Measurements from ENCODE around the gene ST6GALNAC1.
"Not testable (repeated sequence)": the region's sequence is repeated elsewhere in the genome, so short reads cannot be mapped to it uniquely, and the experiment has no call there.

The ST6GALNAC1 gene

DNA sequence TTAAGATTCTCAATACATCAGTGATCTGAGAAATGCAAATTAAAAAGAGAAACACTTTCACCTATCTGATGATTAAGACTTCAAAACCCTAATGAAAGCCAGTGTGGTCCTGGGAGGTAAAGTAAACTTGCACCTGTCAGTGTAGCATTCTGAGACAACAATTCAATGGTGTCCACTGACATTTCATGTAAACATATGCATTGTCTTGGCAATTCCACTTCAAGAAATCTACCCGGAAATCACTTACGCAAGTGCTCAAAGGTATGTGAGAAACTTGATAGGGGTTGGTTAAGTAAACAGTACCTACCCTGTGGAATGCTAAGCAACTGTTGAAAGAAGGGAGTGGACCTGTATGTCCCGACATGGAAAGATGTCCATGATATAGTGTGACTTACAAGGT, 2.1 kb downstream of the ST6GALNAC1 start:
- DNase-seq (ENCODE audit: low read depth), result no peak

DNA sequence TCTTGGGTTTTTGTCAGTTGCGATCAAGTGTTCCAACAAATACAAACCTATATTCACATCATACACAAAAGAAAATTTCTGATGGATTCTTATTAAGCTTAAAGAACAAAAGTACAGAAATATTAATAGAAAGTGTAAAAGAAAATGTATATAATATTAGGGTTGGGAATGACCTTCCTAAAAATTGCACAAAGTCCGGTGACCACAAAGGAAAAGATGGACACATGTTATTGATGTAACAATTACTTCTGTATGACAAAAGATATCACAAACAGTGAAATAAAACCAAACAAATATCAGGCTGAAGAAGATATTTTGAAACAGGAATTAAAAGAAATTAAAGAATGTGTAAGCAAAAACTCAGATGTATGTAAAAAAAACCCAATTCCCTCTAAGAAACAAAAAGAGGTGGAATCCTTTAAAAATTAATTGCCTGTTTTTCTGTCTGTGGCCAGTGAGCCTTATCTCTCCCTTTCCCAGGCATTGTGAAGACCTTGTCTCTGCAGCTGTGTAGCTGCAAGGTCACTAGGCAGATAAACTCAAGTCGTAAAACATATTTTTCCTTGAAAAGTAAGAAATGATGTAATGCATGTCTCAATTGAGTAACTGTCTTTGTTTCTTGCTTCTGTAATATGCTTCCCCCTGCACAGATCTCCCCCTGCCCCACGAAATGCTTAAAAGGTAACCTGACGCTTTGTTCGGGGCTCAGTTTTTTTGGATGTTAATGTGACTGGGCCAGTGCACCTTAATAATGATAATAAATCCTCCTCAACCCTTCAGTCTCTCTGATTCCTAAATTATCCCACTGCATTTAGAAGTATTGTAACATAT, 2.8 kb downstream of the ST6GALNAC1 start:
- DNase-seq (ENCODE audit: low read depth), result no peak

DNA sequence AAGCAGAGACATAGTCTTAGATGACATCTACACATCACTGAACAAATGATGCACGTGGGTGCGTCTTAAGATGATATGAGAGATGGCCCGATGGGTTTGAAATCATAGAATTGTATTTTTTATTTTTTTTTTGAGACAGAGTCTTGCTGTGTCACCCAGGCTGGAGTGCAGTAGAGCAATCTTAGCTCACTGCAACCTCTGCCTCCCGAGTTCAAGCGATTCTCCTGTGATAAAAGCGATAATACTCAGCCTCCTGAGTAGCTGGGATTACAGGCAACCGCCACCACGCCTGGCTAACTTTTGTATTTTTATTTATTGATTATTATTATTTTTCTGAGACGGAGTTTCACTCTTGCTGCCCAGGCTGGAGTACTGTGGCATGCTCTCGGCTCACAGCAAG, 5.3 kb downstream of the ST6GALNAC1 start:
- DNase-seq (ENCODE audit: low read depth), result no peak

DNA sequence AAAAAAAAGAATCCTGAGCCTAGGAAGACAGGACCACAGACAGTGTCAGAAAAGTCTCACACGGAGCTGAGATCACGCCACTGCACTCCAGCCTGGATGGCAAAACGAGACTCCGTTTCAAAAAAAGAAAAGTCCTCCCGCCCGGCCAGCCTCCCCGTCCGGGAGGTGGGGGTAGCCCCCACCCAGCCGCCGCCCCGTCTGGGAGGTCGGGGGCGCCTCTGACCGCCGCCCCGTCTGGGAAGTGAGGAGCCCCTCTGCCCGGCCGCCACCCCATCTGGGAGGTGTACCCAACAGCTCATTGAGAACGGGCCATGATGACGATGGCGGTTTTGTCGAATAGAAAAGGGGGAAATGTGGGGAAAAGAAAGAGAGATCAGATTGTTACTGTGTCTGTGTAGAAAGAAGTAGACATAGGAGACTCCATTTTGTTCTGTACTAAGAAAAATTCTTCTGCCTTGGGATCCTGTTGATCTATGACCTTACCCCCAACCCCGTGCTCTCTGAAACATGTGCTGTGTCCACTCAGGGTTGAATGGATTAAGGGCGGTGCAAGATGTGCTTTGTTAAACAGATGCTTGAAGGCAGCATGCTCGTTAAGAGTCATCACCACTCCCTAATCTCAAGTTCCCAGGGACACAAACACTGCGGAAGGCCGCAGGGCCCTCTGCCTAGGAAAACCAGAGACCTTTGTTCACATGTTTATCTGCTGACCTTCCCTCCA, 6.9 kb downstream of the ST6GALNAC1 start:
- not testable (repeated sequence) for DNase-seq (ENCODE audit: low read depth)

DNA sequence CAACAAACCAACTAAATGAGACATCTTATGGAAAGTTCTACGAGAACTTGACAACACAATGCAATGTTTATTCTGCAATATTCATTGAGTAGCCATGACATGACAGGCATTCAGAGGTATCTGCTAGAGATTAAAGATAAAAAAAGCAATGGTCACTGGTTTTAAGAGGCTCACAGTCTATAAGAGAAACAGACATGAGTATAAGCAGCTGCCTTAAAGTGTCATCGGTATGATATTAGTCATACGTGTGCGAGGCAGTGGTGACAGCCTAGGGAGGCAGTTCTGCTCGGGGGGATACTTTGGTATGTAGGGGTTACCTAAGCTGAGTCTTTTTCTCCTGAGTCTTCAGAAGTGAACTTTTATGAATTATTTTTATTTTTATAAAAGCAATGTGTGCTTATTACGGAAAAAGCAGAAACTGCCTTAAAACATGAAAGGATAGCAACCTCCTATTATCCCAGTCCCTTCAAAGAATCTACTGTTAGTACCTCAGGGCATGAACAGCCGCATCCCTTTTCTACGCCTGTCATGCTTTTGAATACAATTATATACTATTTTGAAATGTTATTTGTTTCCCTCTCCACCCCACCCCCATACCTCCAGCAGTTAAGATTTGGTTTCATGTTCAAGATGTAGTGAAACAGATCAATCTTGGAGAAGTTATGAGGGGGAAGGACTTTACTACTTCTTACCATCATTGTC, 7.7 kb downstream of the ST6GALNAC1 start:
- no peak for DNase-seq (ENCODE audit: low read depth)

DNA sequence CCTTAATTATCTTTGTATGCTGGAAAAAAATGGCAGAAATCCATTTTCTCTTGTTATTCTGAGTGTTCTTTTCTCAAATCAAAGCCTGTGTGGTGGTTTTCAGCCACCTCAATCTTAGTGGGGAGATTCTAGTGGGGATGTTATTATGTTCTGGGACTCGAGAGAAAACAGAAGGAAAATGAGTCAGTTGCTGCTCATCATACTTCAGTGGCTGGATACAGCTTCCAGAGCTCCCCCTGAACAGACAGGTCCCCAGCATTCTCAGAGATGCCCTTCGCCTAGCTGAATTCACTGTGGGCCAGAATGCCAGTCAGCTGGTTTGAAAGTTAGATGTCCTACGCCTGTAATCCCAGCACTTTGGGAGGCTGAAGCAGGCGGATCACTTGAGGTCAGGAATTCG, 8.5 kb downstream of the ST6GALNAC1 start:
- DNase-seq (ENCODE audit: low read depth), result no peak

DNA sequence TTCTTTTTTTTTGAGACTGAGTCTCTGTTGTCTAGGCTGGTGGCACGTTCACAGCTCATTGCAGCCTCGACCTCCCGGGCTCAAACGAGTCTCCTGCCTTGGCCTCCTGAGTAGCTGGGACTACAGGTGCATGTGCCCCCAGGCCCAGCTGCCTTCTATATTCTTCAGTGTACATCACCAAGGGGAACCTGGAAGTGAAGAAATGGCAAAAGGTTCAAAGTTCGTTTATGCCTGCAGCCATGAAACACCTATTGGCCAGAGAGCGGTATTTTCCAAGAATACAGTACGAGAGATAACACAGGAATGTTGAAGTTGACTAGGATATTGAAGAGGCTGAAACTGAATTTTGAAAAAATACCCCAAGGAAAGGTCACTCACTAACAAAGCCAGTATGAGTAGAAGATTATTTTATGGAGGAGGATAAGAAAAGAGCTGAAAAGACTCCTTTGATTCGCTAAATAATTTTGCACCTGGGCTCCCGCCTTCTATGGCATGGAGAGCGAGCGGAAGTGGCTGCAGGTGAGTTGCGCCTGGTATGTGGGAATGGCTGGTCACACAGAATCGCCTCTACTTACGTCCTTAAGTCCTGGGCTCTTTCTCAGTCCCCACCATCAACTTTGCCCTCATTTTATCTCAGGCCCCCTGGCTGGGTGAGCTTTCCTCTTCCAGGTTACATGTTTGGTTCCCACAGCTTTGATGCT, 9.8 kb downstream of the ST6GALNAC1 start:
- no peak for DNase-seq (ENCODE audit: low read depth)

DNA sequence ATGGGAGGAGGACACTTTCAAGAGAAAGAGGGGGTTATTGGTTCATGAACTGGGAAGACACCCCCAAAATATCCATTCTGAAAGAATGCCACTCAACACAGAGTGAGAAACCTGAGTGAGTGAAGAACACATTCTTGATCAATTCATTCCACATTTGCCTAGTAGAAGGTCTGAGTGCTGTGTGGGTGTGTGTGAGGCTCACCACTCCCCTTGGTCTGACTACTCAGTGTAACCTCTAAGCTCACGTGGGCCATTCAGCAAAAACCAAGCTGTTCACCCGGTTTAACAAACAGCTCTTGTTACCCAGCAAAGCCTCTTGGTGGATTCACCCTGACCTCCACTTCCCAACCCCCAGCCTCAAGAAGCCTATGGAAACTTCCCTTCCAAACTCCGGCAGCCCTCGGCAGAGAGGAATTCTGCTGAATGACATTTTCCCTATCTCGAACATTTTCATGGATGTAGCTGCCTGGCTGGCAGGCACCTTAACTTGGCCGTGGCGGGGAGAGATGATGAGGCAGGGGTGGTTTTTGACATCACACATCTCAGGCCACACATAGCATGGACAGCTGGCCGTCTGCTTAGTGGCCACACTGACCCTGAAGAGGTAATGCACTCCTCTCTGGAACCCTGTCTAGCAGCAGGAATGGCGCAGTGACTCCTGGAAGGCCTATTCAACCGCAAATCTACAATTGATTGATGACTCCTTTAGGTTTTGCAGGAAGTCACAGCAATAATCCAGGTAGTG, 11.6 kb downstream of the ST6GALNAC1 start:
- DNase-seq (ENCODE audit: low read depth), result no peak

DNA sequence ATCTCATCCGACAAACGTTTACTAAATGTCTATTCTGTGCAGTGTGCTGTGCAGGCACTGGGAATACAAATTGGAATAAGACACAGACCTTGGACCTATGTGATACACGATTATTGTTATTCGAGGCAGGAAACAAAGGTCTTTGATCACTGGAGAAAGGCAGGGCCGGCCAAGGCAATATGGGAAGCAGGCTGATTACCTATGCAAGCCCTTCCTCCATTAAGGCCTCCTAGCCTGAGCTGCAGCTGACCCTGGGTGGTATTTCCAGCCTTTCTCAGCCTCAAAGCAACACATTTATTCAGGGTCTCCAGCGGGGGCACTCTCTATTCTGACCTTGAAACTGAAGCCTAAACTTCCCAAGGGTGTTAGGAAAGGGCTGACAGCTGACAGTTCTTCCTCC, 13.4 kb downstream of the ST6GALNAC1 start:
- DNase-seq (ENCODE audit: low read depth), result no peak

DNA sequence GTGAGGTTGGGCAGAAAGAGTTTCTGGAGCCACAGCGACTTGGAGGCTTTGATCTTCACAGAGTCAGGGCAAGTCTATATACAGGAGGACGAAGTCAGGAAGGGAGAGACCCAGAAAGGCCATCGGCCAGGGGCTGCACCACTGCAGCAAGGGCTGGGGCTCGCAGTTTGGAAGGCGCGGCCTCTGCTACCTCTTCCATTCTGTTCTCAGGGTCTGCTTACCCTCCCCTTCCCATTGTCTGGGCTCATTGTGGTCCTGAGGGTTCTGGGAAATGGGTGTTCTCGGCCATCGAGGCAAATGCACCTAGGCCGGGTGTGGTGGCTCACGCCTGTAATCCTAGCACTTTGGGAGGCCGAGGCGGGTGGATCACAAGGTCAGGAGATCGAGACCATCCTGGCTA, 16.0 kb downstream of the ST6GALNAC1 start:
- DNase-seq (ENCODE audit: low read depth), result no peak

DNA sequence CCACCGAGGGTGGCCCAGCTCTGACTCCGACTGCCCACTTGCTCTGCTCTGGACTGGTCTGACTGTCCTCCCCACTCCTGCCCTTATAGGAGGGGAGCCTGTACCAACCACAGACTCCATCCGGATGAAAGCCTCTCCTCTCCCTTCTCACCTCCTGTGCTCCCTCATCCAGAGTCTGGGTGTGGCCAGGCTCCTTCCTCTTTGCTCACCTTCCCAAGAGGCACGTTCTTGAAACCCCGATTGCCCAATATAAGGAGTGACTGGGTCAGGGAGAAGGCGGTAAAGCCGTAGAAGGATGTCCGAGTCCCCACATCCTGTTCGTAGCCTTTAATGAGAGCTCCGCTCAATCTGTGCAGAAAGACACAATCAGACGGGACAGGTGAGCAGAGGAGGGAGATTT, 17.1 kb downstream of the ST6GALNAC1 start:
- DNase-seq (ENCODE audit: low read depth), result no peak

DNA sequence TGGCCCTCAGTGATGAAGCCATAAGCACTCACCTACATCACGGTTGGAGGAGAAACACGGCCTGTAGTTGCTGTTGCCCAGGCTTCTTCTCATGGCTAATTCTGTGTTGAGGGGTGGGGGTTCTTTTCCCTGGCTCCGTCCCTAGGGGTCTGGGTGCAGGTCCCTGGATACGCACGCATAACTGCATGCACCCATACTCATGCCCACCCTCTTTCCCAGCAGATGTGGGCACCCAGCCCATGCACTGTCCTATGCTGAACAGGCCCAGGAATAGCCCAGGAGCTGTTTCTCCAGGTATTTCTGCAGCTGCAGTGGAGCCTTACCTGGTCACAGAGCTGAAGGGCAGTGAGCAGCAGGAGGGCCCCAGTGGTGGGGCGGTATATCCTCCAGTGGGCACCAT, 18.1 kb downstream of the ST6GALNAC1 start:
- no peak for DNase-seq (ENCODE audit: low read depth)

DNA sequence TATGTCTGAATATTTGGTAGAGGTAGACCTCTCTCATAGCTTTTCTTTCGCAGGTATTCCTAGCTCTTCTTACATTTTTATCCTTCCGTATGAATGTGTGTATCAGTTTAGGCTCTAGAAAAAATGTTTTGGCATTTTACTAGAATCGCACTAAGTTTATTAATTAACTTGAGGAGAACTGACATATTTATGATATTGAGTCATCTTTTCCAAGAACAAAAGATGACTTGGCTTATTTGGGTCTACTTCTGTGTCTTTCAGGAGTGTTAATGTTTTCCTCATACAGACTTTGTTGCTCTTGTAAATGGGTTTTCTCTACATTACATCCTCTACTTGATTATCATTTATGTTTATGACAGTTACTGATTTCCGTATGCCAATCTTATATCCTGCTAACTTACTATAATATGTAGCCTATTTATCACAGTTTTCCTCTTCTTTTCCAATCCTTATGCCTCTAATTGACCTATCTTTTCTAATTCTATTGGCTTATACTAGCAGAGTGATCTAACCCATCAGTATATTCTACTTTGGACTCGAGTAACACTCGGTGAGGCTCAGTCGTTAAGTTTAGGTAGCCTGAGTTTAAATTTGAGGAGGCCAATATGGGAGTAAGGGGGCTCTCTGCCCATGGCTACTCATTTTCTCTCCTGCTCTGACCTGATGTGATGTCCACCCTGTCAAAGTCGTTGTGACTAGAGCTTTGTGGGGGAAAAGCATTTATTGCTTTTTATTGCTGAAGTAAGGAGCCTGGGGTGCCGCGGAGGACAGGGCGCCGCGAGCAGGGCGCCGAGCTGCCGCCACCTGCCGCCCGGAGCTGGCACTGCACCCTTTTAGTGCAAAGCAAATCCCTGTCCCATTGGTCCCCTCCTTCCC, 20.0 kb downstream of the ST6GALNAC1 start:
- peak; percentile 41 for DNase-seq (ENCODE audit: low read depth)

DNA sequence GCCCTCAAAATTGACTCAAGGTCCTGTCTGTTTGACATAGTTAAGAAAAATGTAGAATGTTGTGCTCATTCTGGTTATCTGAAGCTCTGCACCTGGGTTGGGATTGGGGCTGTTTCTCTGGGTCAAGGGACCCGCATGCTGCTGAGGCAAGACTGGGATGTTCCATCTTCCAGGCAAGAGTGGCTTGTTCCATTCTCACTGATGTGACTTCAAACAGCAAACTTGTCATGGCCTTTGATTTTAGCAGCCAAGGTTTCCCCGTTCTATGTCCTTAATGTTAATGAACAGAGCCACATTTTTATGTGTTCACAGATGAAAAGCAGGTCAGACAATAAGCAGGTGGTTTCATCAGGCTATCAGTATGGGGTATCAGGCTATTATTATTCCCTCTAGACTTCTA, 25.7 kb downstream of the ST6GALNAC1 start:
- no peak for DNase-seq (ENCODE audit: low read depth)

DNA sequence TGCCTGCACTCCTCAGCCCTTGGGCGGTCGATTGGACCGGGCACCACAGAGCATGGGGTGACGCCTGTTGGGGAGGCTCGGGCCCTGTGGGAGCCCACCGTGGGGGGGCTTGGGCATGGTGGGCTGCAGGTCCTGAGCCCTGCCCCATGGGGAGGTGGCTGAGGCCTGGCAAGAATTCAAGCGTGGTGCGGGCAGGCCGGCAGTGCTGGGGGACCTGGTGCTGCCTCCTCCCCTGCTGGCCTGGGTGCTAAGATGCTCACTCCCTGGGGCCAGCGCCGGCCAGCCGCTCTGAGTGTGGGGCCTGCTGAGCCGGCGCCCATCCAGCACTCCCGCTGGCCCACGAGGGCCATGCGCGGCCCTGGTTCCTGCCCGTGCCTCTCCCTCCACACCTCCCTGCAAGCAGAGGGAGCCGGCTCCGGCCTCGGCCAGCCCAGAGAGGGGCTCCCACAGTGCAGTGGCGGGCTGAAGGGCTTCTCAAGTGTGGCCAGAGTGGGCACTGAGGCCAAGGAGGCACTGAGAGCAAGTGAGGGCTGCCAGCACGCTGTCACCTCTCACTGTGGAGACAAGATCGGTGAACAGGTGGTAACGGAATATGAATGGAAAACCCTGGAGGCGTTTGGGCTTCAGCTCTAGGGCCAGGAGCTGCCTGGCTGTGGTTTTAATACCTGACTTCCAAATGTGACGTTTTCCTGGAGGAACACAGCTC, 28.5 kb downstream of the ST6GALNAC1 start:
- no peak for DNase-seq (ENCODE audit: low read depth)

DNA sequence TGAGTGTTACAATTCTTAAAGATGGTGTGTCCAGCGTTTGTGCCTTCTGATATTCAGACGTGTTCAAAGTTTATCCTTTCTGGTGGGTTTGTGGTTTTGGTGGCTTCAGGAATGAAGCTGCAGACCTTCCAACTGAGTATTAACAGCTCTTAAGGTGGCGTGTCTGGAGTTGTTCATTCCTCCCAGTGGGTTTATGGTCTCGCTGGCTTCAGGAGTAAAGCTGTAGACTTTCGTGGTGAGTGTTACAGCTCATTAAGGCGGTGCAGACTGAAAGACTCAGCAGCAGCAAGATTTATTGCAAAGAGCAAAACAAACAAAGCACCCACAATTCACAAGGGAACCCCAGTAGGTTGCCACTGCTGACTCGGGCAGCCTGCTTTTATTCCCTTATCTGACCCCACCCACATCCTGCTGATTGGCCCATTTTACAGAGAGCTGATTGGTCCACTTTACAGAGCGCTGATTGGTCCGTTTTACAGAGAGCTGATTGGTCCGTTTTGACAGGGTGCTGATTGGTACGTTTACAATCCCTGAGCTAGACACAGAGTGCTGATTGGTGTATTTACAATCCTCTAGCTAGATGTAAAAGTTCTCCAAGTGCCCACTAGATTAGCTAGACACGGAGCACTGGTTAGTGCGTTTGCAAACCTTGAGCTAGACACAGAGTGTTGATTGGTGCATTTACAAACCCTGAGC, 29.3 kb downstream of the ST6GALNAC1 start:
- DNase-seq (ENCODE audit: low read depth), result not testable (repeated sequence)

DNA sequence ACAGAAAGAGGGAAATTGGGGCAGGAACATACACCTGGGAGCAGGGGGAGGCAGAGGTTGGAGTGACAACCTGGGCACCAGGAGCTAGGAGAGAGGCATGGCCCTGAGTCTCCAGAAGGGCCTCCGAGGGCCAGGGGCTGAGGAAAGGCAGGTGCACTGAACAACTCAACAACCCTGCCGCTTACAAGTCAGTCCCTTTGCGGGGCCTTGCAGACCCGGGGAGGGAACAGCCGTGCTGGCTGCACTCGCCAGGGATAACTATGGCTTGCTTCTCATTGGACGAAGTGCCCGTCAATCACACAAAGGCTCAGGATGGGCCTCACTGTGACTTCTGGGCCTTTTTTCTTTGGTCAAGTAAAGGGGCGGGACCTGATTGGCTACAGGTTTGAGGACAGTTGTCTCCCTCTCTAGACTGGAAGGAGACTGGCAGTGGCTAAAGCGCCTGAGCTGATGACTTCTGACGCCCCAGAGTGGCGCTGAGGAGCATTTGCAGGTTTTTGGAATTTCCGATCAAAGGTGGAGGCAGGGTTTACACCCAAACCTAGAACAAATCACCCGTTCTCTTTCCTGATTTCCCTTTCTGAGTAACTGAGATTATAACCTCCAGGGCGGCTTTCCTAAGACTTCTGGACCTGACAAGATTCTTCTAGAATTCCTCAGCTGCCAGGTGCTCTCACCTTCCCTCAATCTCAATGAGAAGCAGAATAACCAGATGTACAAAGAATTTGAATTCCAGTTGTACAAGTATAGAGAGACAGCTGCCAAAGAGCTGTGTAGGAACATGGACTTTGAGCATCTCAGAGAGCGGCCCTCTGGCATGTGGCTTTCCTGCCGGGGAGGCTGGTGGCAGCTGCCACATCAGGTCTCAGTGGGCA, 30.3 kb downstream of the ST6GALNAC1 start:
- DNase-seq (ENCODE audit: low read depth), result no peak

DNA sequence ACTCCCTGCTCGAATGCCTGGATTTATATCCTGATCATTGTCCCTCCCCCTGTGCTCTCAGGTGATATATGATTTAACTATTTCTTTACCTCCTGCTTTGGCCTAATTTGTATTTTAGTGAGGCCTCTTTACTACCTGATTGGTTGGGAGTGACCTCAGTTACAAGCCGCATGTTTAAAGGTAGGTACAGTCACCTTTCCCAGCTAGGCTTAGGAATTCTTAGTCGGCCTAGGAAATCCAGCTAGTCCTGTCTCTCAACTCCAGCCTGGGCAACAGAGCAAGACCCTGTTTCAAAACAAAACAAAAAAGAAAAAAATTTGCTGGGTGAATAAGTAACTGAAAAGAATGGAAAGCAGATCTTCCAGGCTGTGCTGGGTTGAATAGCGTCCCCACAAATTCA, 31.1 kb downstream of the ST6GALNAC1 start:
- no peak for DNase-seq (ENCODE audit: low read depth)

Measured in T-helper 22 cell (primary cell).